ENCODE results near the gene DHX8. TPM values are rescaled to one million over a fixed set of nuclear protein-coding genes. Genes with fewer than 3 reads are reported as not detected.
"Not testable (repeated sequence)": the region's sequence is repeated elsewhere in the genome, so short reads cannot be mapped to it uniquely, and the experiment has no call there.

DHX8 gene
- total RNA-seq, 1 donor from 2014 or later: 13.7 TPM

DNA sequence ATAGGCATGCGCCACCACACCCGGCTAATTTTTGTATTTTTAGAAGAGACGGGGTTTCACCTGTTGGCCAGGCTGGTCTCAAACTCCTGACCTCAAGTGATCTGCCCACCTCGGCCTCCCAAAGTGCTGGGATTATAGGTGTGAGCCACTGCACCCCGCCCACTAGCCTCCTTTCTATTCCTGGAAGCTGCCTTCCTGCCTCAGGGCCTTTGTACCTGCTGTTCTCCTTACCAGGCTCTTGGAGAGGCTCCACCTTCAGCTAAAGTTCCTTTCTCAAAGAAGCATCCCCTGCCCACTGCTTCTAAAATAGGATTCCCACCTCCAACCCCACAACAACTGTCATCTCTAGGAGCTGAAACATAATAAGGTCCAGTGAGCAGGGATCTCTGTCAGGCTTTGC, 23.9 kb upstream of the DHX8 start:
- not testable (repeated sequence) for ATAC-seq

GRCh38 chr17:43461185-43461584, 22.6 kb upstream of the DHX8 start:
- no peak for ATAC-seq
- DNase-seq (ENCODE audit: low spot score): no peak

More for the DNA sequence above, 23.9 kb upstream of the DHX8 start:
- DNase-seq (ENCODE audit: low spot score): not testable (repeated sequence)

GRCh38 chr17:43462569-43462968, 21.2 kb upstream of the DHX8 start:
- not testable (repeated sequence) for ATAC-seq; DNase-seq (ENCODE audit: low spot score)

GRCh38 chr17:43463241-43463640, 20.5 kb upstream of the DHX8 start:
- no peak for DNase-seq (ENCODE audit: low spot score)
- ATAC-seq: no peak

GRCh38 chr17:43464046-43464445, 19.7 kb upstream of the DHX8 start:
- DNase-seq (ENCODE audit: low spot score) (no peak), ATAC-seq (no peak)

- ATAC-seq: peak; percentile 26
- peak; percentile 47 for DNase-seq (ENCODE audit: low spot score)
Measured at GRCh38 chr17:43465049-43465448, 18.7 kb upstream of the DHX8 start.

GRCh38 chr17:43467981-43468581, 15.7 kb upstream of the DHX8 start:
- DNase-seq (ENCODE audit: low spot score) (no peak), ATAC-seq (no peak)

DNA sequence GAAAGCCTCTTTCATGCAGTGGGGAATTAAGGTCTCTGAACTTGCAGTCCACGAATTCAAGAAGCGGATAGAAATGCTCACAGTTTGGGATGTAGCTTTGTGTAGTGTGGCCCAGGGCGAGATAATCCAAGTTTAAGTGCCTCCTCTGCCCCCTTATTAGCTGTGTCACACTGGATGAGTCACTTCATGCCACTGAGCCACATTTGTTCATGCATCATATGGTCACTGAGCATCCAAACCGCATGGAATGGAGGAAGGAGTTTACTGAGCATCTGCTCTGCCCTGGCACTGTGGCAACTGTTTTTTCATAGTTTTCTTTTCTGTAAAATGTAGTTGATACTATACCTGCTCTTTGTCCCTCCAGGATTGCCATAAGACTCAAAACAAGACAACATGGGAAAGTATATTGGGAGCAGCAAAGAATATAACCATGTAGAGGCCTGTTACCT, 15.1 kb upstream of the DHX8 start:
- no peak for DNase-seq (ENCODE audit: low spot score)
- no peak for ATAC-seq

- DNase-seq (ENCODE audit: low spot score): no peak
- ATAC-seq: no peak
Measured at GRCh38 chr17:43469145-43469544, 14.6 kb upstream of the DHX8 start.

- DNase-seq (ENCODE audit: low spot score): no peak
- no peak for ATAC-seq
Measured at GRCh38 chr17:43471585-43472160, 12.1 kb upstream of the DHX8 start.

GRCh38 chr17:43475494-43476089, 8.2 kb upstream of the DHX8 start:
- peak; percentile 84 for DNase-seq (ENCODE audit: low spot score)
- ATAC-seq: peak; percentile 75

DNA sequence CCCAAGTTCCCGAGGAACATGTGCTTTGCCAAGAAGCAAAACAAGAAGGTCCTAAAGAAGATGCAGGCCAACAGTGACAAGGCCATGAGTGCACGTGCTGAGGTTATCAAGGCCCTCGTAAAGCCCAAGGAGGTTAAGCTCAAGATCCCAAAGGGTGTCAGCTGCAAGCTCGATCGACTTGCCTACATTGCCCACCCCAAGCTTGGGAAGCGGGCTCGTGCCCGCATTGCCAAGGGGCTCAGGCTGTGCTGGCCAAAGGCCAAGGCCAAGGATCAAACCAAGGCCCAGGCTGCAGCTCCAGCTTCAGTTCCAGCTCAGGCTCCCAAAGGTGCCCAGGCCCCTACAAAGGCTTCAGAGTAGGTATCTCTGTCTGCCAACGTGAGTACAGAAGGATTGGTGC, 7.5 kb upstream of the DHX8 start:
- ATAC-seq; DNase-seq (ENCODE audit: low spot score): not testable (repeated sequence)

DNA sequence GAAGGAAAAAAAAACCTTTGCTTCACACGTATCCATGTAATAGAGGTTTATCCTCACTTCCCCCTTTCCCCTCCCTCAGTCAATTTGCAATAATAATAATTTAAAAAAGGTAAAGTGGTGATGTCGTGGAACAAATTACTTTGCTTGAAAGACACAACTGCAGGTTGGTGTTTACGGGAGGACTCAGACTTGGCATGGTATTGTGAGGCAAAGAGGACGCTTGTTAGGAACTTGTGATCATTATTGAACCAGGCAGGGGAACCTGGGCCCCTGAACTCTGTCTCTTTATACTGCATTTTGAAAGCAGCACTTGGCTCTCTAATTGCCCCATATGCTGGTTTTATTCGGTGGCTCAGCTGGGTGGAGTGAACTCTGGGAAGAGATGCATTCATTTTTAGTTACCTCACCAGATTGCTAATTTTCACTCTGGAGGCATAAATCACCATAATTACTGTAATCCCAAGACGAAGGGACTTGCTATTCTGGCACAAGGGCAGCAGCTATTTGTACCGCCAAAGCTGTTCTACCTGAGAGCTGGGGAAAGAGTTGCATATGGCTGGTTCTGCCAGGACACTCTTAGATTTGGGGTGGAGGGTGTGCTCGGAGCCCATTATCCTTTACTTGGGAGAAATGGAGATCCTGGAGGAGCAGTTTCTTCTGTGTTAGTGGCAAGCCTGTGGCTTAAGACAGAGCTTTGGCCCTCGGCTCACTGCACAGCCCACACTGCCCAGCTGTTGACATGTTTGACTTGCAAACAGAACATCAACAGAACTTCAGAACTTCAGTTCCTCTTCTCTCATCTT, 5.7 kb upstream of the DHX8 start:
- DNase-seq (ENCODE audit: low spot score): peak; percentile 78
- ATAC-seq: peak; percentile 68

GRCh38 chr17:43479948-43480347, 3.8 kb upstream of the DHX8 start:
- ATAC-seq (peak; percentile 30), DNase-seq (ENCODE audit: low spot score) (peak; percentile 77)

GRCh38 chr17:43482103-43483012, 1.4 kb upstream of the DHX8 start:
- DNase-seq (ENCODE audit: low spot score) (no peak), ATAC-seq (no peak)

DNA sequence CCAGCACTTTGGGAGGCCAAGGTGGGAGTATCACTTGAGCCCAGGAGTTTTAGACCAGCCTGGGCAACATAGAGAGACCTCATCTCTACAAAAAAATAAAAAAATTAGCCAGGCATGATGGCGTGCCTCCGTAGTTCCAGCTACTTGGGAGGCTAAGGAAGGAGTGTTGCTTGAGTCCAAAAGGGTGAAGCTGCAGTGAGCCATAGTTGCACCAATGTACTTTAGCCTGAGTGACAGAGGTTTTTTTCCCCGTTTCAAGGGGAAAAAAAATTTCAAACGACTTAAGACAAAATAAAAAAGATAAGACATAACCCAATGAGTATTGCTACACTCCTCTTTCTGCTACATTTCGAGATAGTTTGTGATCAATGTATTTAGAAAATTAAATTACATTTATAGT, 6.8 kb downstream of the DHX8 start:
- DNase-seq (ENCODE audit: low spot score): no peak
- no peak for ATAC-seq

DNA sequence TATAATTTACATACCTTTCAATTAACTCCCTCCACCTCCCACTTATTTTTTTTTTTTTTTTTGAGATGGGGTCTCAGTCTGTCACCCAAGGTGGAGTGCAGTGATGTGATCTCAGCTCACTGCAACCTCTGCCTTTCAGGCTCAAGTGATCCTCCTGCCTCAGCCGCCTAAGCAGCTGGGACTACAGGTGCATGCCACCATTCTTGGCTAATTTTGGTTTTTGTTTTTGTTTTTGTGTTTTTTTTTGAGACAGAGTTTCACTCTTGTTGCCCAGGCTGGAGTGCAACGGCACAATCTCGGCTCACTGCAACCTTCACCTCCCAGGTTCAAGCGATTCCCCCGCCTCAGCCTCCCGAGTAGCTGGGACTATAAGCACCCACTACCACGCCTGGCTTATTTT, 25.7 kb downstream of the DHX8 start:
- ATAC-seq; DNase-seq (ENCODE audit: low spot score): not testable (repeated sequence)

- ATAC-seq: not testable (repeated sequence)
- DNase-seq (ENCODE audit: low spot score): peak; percentile 1
Measured at GRCh38 chr17:43511199-43511598, 27.4 kb downstream of the DHX8 start.

- ATAC-seq (no peak), DNase-seq (ENCODE audit: low spot score) (no peak)
Measured at GRCh38 chr17:43515656-43516055, 31.9 kb downstream of the DHX8 start.

DNA sequence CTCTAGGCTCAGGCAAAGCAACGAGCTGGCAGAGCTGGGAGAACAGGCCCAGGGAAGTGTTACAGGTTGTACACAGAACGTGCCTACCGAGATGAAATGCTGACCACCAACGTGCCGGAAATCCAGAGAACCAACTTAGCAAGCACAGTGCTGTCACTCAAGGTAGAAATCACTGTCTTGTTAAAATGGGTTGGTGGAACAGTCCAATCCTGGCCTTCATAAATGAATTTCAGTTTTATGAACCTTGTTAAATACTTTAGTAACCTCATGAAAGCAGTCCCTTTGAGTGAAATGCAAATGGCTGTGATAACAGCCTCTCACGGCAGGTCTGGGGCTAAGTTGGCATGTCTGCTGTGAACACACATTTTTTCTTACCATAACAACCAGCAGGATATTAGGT, 33.4 kb downstream of the DHX8 start:
- DNase-seq (ENCODE audit: low spot score) (no peak), ATAC-seq (no peak)

Data from left lobe of liver (tissue), 2 donors.